Right lobe of liver (tissue), 6 donors: ENCODE data around the gene RANBP17. TPM values are rescaled to one million over a fixed set of nuclear protein-coding genes. Genes with fewer than 3 reads are reported as not detected.
"Not testable (repeated sequence)": the region's sequence is repeated elsewhere in the genome, so short reads cannot be mapped to it uniquely, and the experiment has no call there.

Source experiments
- ATAC-seq, 4 donors: fragments of 200-7000 bp; cut with Tn5 transposase; one replicate each; pipeline ENCODE4 v1.9.1; 2020; ENCODE audit warnings: mild to moderate bottlenecking in 4 of 4, moderate library complexity in 4 of 4
- DNase-seq, 3 donors: peaks; one replicate each; pipeline ENCODE4 v3.0.0-alpha.2; 2020
- H3K27ac ChIP-seq, 3 donors: fragments of 200-600 bp; one replicate each; pipeline ENCODE4 v1.8.0; 2022
- H3K27me3 ChIP-seq, 2 donors: fragments of 200-600 bp; one replicate each; pipeline ENCODE4 v1.8.0; 2022
- H3K36me3 ChIP-seq, 4 donors: fragments of 200-600 bp; sonication (generic) in 1 of 4; one replicate each; pipeline versions ENCODE4 v1.5.1 to v1.8.0; 2017 to 2022; ENCODE audit warnings: control low read depth in 1 of 4
- H3K4me1 ChIP-seq, 4 donors: fragments of 200-600 bp; sonication (generic) in 1 of 4; one replicate each; pipeline versions ENCODE4 v1.5.1 to v1.8.0; 2017 to 2022; ENCODE audit warnings: control low read depth in 1 of 4
- H3K4me3 ChIP-seq, 3 donors: fragments of 200-600 bp; one replicate each; pipeline ENCODE4 v1.8.0; 2022
- H3K9me3 ChIP-seq, 4 donors: fragments of 200-600 bp; sonication (generic) in 1 of 4; one replicate each; pipeline versions ENCODE4 v1.5.1 to v1.8.0; 2017 to 2022; ENCODE audit warnings: control low read depth in 1 of 4
- CTCF ChIP-seq, 4 donors: fragments of 200-600 bp in 3 of 4; fragments of 450-650 bp in 1 of 4; IDR thresholded peaks; one replicate each; pipeline versions ENCODE4 v1.5.1 to v1.8.0; 2016 to 2022; ENCODE audit warnings: antibody characterized with exemption in 4 of 4, mild to moderate bottlenecking in 2 of 4
- POLR2A ChIP-seq: fragments of 450-650 bp; IDR thresholded peaks from one replicate; pipeline ENCODE4 v1.6.1; 2017; ENCODE audit warnings: antibody characterized with exemption, mild to moderate bottlenecking
- WGBS: methylation state at CpG from one replicate; pipeline ENCODE4 v1.1.6; 2018; ENCODE audit warnings: low coverage, low lambda C conversion rate; ENCODE audit not compliant: insufficient coverage; ENCODE audit errors: missing lambda C conversion rate; 5-methylcytosine and 5-hydroxymethylcytosine counted together
- intact Hi-C, 2 donors: fragments of 100-400 bp; cut with DNase I; formaldehyde crosslinking; loops; one replicate each; pipeline versions ENCODE4 v1.11.2 to v1.14.1; 2022
- total RNA-seq, 6 experiments: library from RNA; depleted of rRNA in 2 of 6; stranded (reverse); fragments of >200 nt in 2 of 6; fragmentation: NEBNext Ultra II Directional in 3 of 6; extraction: Animal tissue kit (Norgen Biotek cat#: 25700) in 3 of 6; gene quantifications; one replicate each; pipeline versions ENCODE4 v1.1.0 to v1.2.4, GENCODE V29; 2016 to 2023
- donor health status: DM: no; HTN: yes; CAD: no.
- donor health status: DM: no; HTN: no; CAD: no.
- donor health status: DM: no; HTN: no; CAD: no.
- donor health status: DM: no; HTN: yes; CAD: no.
- donor health status: DM: no; HTN: yes; CAD: no.

Gene RANBP17
- total RNA-seq, 6 experiments from 2014 or later: 1.5 to 5.7 (median 4.7) TPM

GRCh38 chr5:171024084-171024483, 162.3 kb downstream of the RANBP17 start:
- Histone ChIP-seq H3K4me1 (no peaks in the 10 kb centered on the region), H3K36me3 (no peaks in the 10 kb centered on the region), H3K27ac (no peak overlapping the region), H3K4me3 (no peak overlapping the region), H3K9me3 (no peaks in the 10 kb centered on the region), H3K27me3 (no peaks in the 10 kb centered on the region)
- TF ChIP-seq CTCF (IDR thresholded peaks at IDR 0.05) (no peak), POLR2A (no peak)
- DNase-seq (no peak), ATAC-seq (no peak)
- intact Hi-C loops: no loop called here

GRCh38 chr5:171029401-171029800, 167.6 kb downstream of the RANBP17 start:
- H3K4me3 ChIP-seq: no peak overlapping the region
- H3K36me3 ChIP-seq: no peaks in the 10 kb centered on the region
- TF ChIP-seq CTCF (IDR thresholded peaks at IDR 0.05) (no peak), POLR2A (no peak)
- 83% methylated on average over 3 of the region's 3 CpGs for WGBS
- no peaks in the 10 kb centered on the region for H3K4me1 ChIP-seq
- H3K27ac ChIP-seq: no peak overlapping the region
- intact Hi-C loops: no loop called here
- ATAC-seq (no peak), DNase-seq (no peak)
- no peaks in the 10 kb centered on the region for H3K9me3 ChIP-seq
- H3K27me3 ChIP-seq: no peaks in the 10 kb centered on the region

- no peak overlapping the region for H3K27ac ChIP-seq
- ATAC-seq (no peak), DNase-seq (no peak)
- no peaks in the 10 kb centered on the region for H3K36me3 ChIP-seq
- intact Hi-C loops: no loop called here
- no peaks in the 10 kb centered on the region for H3K4me1 ChIP-seq
- H3K27me3 ChIP-seq: no peaks in the 10 kb centered on the region
- no peaks in the 10 kb centered on the region for H3K9me3 ChIP-seq
- WGBS: 88% methylated on average over 2 of the region's 2 CpGs
- no peak for TF ChIP-seq POLR2A
- TF ChIP-seq CTCF (IDR thresholded peaks at IDR 0.05): no peak
- no peak overlapping the region for H3K4me3 ChIP-seq
Measured at GRCh38 chr5:171031977-171032376, 170.2 kb downstream of the RANBP17 start.

- no peak overlapping the region for H3K27ac ChIP-seq
- H3K36me3 ChIP-seq: no peaks in the 10 kb centered on the region
- no peaks in the 10 kb centered on the region for H3K9me3 ChIP-seq
- no peak for ATAC-seq
- no peaks in the 10 kb centered on the region for H3K4me1 ChIP-seq
- no peak for DNase-seq
- TF ChIP-seq POLR2A (no peak), CTCF (IDR thresholded peaks at IDR 0.05) (no peak)
- no peak overlapping the region for H3K4me3 ChIP-seq
- intact Hi-C loops: no loop called here
- H3K27me3 ChIP-seq: no peaks in the 10 kb centered on the region
- WGBS: 84% methylated on average over 2 of the region's 2 CpGs
Measured at GRCh38 chr5:171032435-171032973, 170.7 kb downstream of the RANBP17 start.

GRCh38 chr5:171041893-171042292, 180.1 kb downstream of the RANBP17 start:
- DNase-seq, H3K27me3 ChIP-seq, intact Hi-C loops, ATAC-seq, H3K9me3 ChIP-seq, H3K27ac ChIP-seq, H3K36me3 ChIP-seq, H3K4me1 ChIP-seq, H3K4me3 ChIP-seq: not testable (repeated sequence)
- 93% methylated on average over 2 of the region's 2 CpGs for WGBS
